Right lobe of liver (tissue), 4 donors: Measurements from ENCODE around the gene DCTN5.

ENCODE experiments used
- POLR2A ChIP-seq: fragments of 450-650 bp; IDR thresholded peaks from one replicate; pipeline ENCODE4 v1.6.1; 2017; ENCODE audit warnings: antibody characterized with exemption, mild to moderate bottlenecking
- TF ChIP-seq, protein P1 (sequence below), 4 donors: fragments of 200-600 bp in 3 of 4; fragments of 450-650 bp in 1 of 4; IDR thresholded peaks; one replicate each; pipeline versions ENCODE4 v1.5.1 to v1.8.0; 2016 to 2022; ENCODE audit warnings: antibody characterized with exemption in 4 of 4, mild to moderate bottlenecking in 2 of 4
- donor health status: DM: no; HTN: no; CAD: no.
- donor health status: DM: no; HTN: no; CAD: no.
- donor health status: DM: no; HTN: yes; CAD: no.

DNA sequence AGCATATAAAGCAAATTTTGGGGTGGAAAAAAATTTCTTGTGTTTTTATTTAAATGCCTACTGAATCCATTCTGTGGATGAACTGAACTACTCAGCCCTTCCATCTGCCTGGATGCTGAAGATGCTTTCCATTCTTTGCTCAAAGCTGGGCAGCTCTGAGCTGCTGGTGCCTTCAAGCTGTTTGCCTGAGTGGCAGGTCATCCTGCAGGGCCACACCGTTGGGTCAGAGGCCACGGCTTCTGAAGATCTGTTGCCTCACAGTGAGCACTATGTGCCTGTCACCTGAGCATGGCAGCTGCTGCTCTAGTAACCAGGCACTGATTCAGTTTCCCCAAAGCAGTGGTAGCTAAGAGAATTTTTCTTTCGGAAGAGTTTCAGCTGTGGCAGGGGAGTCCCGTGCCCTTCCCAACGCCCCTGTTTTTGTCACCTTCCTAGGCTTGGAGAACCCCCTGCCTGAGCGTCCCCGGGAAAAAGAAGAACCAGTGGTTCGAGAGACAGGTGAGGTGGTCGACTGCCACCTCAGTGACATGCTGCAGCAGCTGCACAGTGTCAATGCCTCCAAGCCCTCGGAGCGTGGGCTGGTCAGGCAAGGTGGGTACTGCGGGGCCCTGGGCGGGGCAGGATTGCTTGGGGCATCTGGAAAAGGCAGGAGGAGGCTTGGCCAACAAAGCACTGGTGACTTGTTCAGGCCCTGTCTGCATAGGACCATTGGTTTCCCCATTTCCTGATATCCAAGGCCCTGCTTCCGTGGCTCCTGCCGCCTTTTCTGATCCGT lies 46.0 kb downstream of the DCTN5 start:
- TF ChIP-seq, protein P1, sequence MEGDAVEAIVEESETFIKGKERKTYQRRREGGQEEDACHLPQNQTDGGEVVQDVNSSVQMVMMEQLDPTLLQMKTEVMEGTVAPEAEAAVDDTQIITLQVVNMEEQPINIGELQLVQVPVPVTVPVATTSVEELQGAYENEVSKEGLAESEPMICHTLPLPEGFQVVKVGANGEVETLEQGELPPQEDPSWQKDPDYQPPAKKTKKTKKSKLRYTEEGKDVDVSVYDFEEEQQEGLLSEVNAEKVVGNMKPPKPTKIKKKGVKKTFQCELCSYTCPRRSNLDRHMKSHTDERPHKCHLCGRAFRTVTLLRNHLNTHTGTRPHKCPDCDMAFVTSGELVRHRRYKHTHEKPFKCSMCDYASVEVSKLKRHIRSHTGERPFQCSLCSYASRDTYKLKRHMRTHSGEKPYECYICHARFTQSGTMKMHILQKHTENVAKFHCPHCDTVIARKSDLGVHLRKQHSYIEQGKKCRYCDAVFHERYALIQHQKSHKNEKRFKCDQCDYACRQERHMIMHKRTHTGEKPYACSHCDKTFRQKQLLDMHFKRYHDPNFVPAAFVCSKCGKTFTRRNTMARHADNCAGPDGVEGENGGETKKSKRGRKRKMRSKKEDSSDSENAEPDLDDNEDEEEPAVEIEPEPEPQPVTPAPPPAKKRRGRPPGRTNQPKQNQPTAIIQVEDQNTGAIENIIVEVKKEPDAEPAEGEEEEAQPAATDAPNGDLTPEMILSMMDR (IDR thresholded peaks at IDR 0.05), result no peak
- no peak for TF ChIP-seq POLR2A
